Dendritic cell treated with granulocyte-macrophage colony-stimulating factor and Interleukin-4, amounts not matched to agents 40 ng/mL and 50 ng/mL, for 4 days (primary cell): ENCODE measurements around the gene CGB2.
"Not testable (repeated sequence)": the region's sequence is repeated elsewhere in the genome, so short reads cannot be mapped to it uniquely, and the experiment has no call there.

Experiments used
- H3K27ac Mint-ChIP-seq: one replicate; pipeline ENCODE4 v1.8.0; 2022; ENCODE audit warnings: mild to moderate bottlenecking, mixed read lengths
- H3K27me3 Mint-ChIP-seq: one replicate; pipeline ENCODE4 v1.8.0; 2022; ENCODE audit warnings: mild to moderate bottlenecking, mixed read lengths
- H3K36me3 Mint-ChIP-seq: one replicate; pipeline ENCODE4 v1.8.0; 2022; ENCODE audit warnings: low read depth, mixed read lengths
- H3K4me1 Mint-ChIP-seq: one replicate; pipeline ENCODE4 v1.8.0; 2022; ENCODE audit warnings: low read depth, mixed read lengths
- H3K4me3 Mint-ChIP-seq: one replicate; pipeline ENCODE4 v1.8.0; 2022; ENCODE audit warnings: mild to moderate bottlenecking, moderate library complexity, mixed read lengths
- H3K9me3 Mint-ChIP-seq: one replicate; pipeline ENCODE4 v1.8.0; 2022; ENCODE audit warnings: mixed read lengths
- intact Hi-C: fragments of 100-400 bp; cut with micrococcal nuclease; formaldehyde crosslinking; loops from one replicate; pipeline ENCODE4 v1.15.0; 2022

The CGB2 gene

DNA sequence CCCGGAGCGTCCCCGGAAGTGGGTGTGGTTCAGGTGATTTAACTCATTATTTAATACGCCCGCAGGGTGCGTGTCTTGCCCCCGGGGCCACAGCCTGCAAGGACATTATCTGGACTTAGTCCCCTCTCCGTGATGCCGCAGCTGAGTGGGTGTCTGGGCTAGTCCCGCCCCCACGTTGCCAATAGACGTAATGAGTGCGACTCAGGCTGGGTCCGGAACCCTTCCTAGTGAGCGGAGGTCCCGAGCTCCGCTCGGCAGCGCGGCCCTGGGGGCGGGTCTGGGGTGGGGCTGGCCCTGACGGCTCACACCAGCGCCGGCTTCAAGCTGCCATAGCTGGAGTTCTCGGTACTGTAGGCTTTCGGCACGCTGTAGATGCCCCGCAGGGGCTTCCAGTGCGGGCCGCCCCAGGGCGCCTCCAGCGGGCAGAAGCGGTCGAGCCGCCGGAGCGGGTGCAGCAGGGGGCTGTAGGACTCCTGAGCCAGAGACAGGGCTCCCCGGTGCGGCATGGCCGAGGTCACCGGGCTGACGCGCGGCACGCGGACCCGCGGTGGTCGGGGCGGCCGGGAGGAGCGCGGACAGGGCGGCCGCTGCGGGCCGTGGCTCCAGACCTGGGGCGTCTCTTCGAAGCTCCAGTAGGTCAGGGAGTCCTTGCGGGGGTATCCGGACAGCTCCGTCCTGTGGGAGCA, 13.9 kb upstream of the CGB2 start:
- Mint-ChIP-seq H3K4me1 (peaks cover 19% of the 10 kb centered on the region), H3K4me3 (peak overlapping the region; percentile 81), H3K36me3 (peaks cover 42% of the 10 kb centered on the region), H3K9me3 (no peaks in the 10 kb centered on the region), H3K27ac (no peak overlapping the region), H3K27me3 (peaks cover 48% of the 10 kb centered on the region)
- intact Hi-C loops, result no loop called here

- peaks cover 19% of the 10 kb centered on the region for H3K4me1 Mint-ChIP-seq
- H3K27ac Mint-ChIP-seq, result peak overlapping the region; percentile 35
- H3K4me3 Mint-ChIP-seq, result peak overlapping the region; percentile 81
- intact Hi-C loops, H3K9me3 Mint-ChIP-seq: not testable (repeated sequence)
- peaks cover 48% of the 10 kb centered on the region for H3K27me3 Mint-ChIP-seq
- peaks cover 33% of the 10 kb centered on the region for H3K36me3 Mint-ChIP-seq
These were observed 13.1 kb upstream of the CGB2 start for GRCh38 chr19:49018388-49019241.

- Mint-ChIP-seq H3K27me3 (peaks cover 48% of the 10 kb centered on the region), H3K4me3 (peak overlapping the region; percentile 81)
These were observed 12.3 kb upstream of the CGB2 start for GRCh38 chr19:49019242-49019932.

DNA sequence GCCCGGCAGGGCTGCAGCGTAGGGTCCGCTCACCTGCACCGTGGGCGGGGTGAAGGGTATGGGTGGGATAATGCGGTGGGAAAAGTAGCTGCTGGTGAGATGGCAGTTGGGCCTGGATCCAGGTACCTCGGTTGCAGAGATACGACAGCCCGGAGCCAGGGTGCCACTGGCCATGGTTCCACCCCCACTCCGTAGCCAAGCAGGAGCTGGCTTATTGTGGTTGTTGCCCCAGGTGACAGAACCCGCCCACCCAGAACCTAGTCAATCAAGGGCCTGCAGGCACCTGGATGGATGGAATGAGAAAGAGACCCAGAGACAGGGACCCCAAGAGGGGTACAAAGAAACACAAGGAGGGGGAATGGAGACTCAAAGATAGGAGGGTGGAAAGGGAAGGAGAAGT, 11.3 kb upstream of the CGB2 start:
- H3K27ac Mint-ChIP-seq, result no peak overlapping the region
- no peak overlapping the region for H3K4me3 Mint-ChIP-seq
- peaks cover 16% of the 10 kb centered on the region for H3K36me3 Mint-ChIP-seq
- H3K27me3 Mint-ChIP-seq, result peaks cover 48% of the 10 kb centered on the region
- H3K4me1 Mint-ChIP-seq, result peaks cover 19% of the 10 kb centered on the region
- intact Hi-C loops, result no loop called here
- H3K9me3 Mint-ChIP-seq, result no peaks in the 10 kb centered on the region

More at GRCh38 chr19:49019242-49019932, 12.3 kb upstream of the CGB2 start:
- Mint-ChIP-seq H3K36me3 (peaks cover 26% of the 10 kb centered on the region), H3K9me3 (no peaks in the 10 kb centered on the region), H3K27ac (peak overlapping the region; percentile 35), H3K4me1 (peaks cover 19% of the 10 kb centered on the region)
- intact Hi-C loops, result no loop called here

DNA sequence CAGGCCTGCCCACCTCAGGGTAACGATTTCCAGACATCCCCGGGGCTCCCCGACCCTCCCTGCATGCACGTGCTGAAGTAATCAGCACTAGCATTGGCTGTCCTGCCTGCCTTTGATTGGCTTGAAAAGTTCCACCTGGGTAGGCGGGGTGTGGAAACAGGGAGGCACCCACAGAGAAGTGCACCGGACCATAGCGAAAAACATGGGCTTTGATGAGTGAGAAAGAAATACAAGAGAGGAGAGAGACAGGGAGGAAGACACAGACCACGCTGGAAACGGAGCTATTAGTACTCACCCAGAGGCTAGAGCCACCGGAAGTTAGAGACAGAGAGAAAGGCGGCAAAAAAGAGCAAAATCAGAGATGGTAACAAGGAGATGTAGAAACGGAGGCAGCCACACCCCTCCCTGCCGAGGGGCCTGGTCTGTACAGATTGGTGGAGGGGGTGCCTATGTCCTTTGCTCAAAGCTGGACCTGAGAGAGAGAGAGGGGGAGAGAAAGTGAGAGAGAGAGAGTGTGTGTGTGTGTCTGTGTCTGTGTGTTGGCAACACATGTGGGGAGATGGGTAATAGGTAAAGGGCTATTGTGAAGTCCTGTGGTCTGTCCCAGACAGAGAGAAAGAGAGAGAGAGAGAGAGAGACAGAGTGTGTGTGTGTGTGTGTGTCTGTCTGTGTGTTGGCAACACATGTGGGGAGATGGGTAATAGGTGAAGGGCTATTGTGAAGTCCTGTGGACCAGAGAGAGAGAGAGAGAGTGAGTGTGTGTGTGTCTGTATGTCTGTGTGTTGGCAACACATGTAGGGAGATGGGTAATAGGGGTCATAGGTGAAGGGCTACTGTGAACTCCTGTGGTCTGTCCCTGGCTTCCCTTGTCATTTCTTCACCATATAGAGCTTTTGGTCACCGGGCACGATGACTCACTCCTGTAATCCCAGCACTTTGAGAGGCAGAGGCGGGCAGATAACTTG, 10.5 kb upstream of the CGB2 start:
- Mint-ChIP-seq H3K27ac (no peak overlapping the region), H3K4me1 (peaks cover 19% of the 10 kb centered on the region), H3K4me3 (no peak overlapping the region), H3K9me3 (no peaks in the 10 kb centered on the region), H3K27me3 (peaks cover 48% of the 10 kb centered on the region), H3K36me3 (peaks cover 7% of the 10 kb centered on the region)
- intact Hi-C loops, result no loop called here

GRCh38 chr19:49022116-49022515, 9.6 kb upstream of the CGB2 start:
- Mint-ChIP-seq H3K27me3 (peaks cover 45% of the 10 kb centered on the region), H3K4me1 (peaks cover 19% of the 10 kb centered on the region)

GRCh38 chr19:49024233-49024632, 7.5 kb upstream of the CGB2 start, which contains the start of gene CGB3:
CGB3 (minus strand) TSS chr19:49024333; CDS start chr19:49023971, 362 bp downstream.
- not testable (repeated sequence) for H3K4me3 Mint-ChIP-seq, H3K36me3 Mint-ChIP-seq
- peaks cover 28% of the 10 kb centered on the region for H3K27me3 Mint-ChIP-seq

More at GRCh38 chr19:49022116-49022515, 9.6 kb upstream of the CGB2 start:
- Mint-ChIP-seq H3K9me3 (no peaks in the 10 kb centered on the region), H3K4me3 (no peak overlapping the region), H3K27ac (no peak overlapping the region), H3K36me3 (no peaks in the 10 kb centered on the region)
- intact Hi-C loops, result no loop called here

DNA sequence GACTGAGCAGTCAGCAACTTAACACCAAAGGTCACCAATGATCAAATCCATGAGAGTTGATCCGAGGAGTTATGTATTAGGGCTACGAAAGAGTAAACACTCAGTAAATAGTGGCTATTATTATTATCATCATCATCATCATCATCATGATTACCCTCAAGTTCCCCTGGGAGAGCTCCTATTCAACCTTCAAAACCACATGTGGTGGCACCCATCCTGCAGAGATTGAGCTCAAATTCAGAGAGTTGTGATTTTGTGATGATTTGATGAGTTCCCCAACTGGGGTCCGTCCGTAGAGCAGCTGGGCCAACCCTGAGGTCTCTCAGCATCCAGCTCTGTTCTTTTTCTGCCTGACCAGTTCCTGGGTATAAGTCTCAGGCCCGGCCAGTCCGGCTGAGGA, 6.6 kb upstream of the CGB2 start:
- H3K36me3 Mint-ChIP-seq, H3K4me3 Mint-ChIP-seq, intact Hi-C loops, H3K4me1 Mint-ChIP-seq, H3K27ac Mint-ChIP-seq, H3K9me3 Mint-ChIP-seq: not testable (repeated sequence)
- H3K27me3 Mint-ChIP-seq, result peaks cover 25% of the 10 kb centered on the region

More at GRCh38 chr19:49024233-49024632, 7.5 kb upstream of the CGB2 start, which contains the start of gene CGB3:
- peaks cover 10% of the 10 kb centered on the region for H3K4me1 Mint-ChIP-seq
- H3K27ac Mint-ChIP-seq, H3K9me3 Mint-ChIP-seq, intact Hi-C loops: not testable (repeated sequence)

- H3K9me3 Mint-ChIP-seq, H3K36me3 Mint-ChIP-seq, H3K27ac Mint-ChIP-seq, intact Hi-C loops, H3K4me1 Mint-ChIP-seq, H3K4me3 Mint-ChIP-seq: not testable (repeated sequence)
- peaks cover 24% of the 10 kb centered on the region for H3K27me3 Mint-ChIP-seq
These were observed 6.1 kb upstream of the CGB2 start for GRCh38 chr19:49025599-49025998.

DNA sequence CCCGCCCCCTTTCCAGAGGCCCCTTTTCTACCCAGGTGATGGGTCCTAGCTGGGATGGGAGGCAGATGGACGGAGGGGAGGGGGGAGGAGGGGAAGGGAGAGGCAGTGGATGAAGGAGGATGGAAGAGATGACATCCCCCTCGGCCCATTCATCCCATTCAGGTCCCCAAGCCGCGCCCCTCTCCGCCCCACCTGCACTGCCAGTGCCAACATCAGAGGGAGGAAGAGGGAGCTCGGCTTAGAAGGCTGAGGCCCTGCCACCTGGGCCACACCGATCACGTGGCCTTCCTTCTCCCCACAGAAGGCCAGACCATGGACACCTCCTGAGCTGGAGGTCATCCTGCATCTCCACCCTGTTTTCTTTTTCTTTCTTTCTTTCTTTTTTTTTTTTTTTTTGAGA, 3.0 kb upstream of the CGB2 start:
- intact Hi-C loops, H3K27ac Mint-ChIP-seq, H3K9me3 Mint-ChIP-seq, H3K36me3 Mint-ChIP-seq, H3K4me1 Mint-ChIP-seq, H3K4me3 Mint-ChIP-seq: not testable (repeated sequence)
- H3K27me3 Mint-ChIP-seq, result peaks cover 27% of the 10 kb centered on the region

DNA sequence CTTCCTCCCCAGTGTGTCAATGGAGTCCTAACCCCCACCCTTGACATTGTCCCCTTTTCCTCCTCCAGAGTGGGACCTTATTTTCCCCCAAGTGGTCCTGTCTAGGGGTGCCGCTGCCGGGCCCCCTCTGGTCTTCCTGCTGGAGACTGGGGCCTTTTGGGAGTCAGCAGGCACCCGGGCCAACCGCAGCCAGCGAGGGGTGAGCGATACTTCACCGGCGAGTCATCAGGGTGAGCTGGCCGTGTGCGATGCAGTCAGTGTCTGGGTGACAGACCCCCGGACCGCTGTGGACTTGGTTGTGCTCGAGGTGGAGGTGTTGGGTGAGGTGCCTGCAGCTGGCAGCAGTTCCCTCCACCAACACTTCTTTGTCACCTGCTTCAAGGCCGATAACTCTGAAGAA, 1.9 kb upstream of the CGB2 start:
- H3K4me1 Mint-ChIP-seq, H3K36me3 Mint-ChIP-seq, H3K27ac Mint-ChIP-seq, intact Hi-C loops, H3K4me3 Mint-ChIP-seq, H3K9me3 Mint-ChIP-seq: not testable (repeated sequence)
- peaks cover 27% of the 10 kb centered on the region for H3K27me3 Mint-ChIP-seq

DNA sequence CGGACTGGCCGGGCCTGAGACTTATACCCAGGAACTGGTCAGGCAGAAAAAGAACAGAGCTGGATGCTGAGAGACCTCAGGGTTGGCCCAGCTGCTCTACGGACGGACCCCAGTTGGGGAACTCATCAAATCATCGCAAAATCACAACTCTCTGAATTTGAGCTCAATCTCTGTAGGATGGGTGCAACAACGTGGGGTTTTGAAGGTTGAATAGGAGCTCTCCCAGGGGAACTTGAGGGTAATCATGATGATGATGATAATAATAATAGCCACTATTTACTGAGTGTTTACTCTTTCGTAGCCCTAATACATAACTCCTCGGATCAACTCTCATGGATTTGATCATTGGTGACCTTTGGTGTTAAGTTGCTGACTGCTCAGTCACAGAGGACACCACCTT, 1.4 kb upstream of the CGB2 start:
- intact Hi-C loops, H3K9me3 Mint-ChIP-seq, H3K36me3 Mint-ChIP-seq, H3K4me1 Mint-ChIP-seq, H3K27ac Mint-ChIP-seq, H3K4me3 Mint-ChIP-seq: not testable (repeated sequence)
- H3K27me3 Mint-ChIP-seq, result peaks cover 27% of the 10 kb centered on the region

- intact Hi-C loops, H3K4me3 Mint-ChIP-seq, H3K27ac Mint-ChIP-seq, H3K36me3 Mint-ChIP-seq, H3K4me1 Mint-ChIP-seq, H3K9me3 Mint-ChIP-seq: not testable (repeated sequence)
- peaks cover 11% of the 10 kb centered on the region for H3K27me3 Mint-ChIP-seq
These were observed 5.1 kb downstream of the CGB2 start, which contains the start of gene CGB1 for GRCh38 chr19:49036815-49037214. CGB1 (minus strand) TSS chr19:49036895; CDS start chr19:49036711, 184 bp downstream.
